Glomerular visceral epithelial cell (primary cell): Measurements from ENCODE around the gene TFB2M.
"Not testable (repeated sequence)": the region's sequence is repeated elsewhere in the genome, so short reads cannot be mapped to it uniquely, and the experiment has no call there.

Experiments used
- DNase-seq: peaks from one replicate; pipeline ENCODE4 v3.0.0-alpha.2; 2016; ENCODE audit errors: extremely low spot score

TFB2M gene

GRCh38 chr1:246582301-246583055, 16.4 kb upstream of the TFB2M start:
- no peak for DNase-seq

DNA sequence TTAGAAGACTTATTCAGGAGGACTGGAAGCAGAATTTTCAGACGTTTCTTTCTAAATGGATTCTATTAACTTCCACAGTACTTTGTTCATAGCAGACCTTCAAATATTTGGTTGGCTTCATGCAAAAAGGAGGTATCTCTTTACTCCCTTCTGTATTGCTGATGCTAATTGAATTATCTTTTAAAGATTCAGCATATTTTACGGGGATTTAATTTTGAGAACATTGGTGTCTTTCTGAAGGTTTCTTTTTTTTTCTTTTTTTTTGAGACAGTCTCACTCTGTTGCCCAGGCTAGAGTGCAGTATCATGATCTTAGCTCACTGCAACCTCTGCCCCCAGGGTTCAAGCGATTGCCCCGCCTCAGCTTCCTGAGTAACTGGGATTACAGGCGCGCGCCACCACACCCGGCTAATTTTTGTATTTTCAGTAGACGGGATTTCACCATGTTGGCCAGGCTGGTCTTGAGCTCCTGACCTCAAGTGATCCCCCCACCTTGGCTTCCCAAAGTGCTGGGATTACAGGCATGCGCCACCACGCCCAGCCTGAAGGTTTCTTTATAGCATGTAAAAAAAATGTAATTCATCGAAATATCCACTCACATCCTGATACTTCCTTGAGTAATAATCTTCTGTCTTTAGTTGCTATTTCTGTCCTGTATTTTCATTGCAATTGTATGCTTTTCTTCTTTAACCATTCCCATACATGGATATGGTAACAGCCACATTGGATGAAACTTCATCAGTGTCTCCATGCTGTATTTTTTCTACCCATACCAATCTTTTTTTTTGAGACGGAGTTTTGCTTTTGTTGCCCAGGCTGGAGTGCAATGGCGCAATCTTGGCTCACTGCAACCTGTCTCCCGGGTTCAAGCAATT, 14.7 kb upstream of the TFB2M start:
- DNase-seq, result no peak

- DNase-seq, result no peak
Observed at GRCh38 chr1:246579818-246580217, 13.8 kb upstream of the TFB2M start.

GRCh38 chr1:246577720-246578106, 11.7 kb upstream of the TFB2M start:
- no peak for DNase-seq

DNA sequence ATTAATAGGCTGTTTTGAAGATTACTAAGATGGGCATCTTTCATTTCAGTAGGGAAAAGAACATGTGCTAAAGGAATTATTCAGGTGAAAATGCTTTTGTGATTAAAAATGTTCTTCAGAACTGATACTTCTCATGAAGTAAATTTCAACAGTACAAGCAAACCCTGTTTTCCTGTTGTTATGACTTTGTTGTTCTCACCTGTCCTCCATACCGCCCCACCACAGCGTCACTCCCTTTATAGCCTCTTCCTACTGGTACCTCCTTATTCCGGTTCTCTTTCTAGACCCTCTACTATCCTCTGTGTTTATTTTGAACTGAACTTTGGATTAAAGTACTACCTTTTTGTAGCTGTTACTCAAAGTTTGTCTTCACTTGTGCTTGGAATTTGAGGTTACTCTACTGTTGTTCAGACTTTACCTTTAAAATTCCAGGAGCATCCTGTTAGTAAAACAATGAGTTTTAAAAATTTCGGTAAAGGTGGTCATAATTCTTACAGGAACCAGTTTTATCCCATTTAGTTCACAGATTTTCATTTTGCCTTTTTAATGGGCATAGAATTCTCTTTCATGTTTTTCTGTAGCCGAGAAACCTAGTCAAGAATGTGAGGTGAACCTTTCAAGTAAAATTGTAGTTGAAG, 11.1 kb upstream of the TFB2M start:
- no peak for DNase-seq

DNA sequence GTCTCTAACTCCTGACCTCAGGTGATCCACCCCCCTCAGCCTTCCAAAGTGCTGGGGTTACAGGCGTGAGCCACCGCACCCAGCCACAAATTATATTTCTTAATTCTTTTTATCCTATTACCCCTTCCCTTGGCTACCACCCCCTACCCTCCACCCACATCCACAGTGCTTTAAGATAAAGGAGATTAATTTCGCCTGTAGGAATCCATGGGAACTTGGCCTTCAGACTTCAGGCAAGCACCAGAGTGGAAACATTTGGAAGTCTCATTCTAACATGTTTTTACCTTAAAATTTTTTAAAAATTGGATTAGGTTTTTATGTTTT, 10.6 kb upstream of the TFB2M start:
- no peak for DNase-seq

- no peak for DNase-seq
Observed at GRCh38 chr1:246573491-246573890, 7.4 kb upstream of the TFB2M start.

DNA sequence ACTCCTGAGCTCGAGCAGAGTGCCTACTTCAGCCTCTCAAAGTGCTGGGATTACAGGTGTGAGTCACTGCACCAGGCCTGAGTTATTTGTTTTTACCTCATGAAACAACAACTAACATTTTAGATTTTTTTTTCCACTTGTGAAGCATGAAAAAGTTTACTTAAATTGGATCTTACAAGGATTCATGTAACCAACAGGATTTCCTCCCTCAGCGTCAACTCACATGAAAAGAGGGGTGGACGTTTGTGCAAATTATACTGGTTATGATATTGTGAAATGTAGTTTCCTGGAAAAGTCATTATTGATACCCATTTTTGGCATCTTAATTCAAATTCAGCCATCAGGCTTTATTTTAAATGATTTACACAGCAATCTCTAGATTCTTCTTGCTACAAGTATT, 6.7 kb upstream of the TFB2M start:
- DNase-seq, result no peak

GRCh38 chr1:246571953-246572352, 5.9 kb upstream of the TFB2M start:
- no peak for DNase-seq

- not testable (repeated sequence) for DNase-seq
Observed at GRCh38 chr1:246571309-246571708, 5.2 kb upstream of the TFB2M start.

DNA sequence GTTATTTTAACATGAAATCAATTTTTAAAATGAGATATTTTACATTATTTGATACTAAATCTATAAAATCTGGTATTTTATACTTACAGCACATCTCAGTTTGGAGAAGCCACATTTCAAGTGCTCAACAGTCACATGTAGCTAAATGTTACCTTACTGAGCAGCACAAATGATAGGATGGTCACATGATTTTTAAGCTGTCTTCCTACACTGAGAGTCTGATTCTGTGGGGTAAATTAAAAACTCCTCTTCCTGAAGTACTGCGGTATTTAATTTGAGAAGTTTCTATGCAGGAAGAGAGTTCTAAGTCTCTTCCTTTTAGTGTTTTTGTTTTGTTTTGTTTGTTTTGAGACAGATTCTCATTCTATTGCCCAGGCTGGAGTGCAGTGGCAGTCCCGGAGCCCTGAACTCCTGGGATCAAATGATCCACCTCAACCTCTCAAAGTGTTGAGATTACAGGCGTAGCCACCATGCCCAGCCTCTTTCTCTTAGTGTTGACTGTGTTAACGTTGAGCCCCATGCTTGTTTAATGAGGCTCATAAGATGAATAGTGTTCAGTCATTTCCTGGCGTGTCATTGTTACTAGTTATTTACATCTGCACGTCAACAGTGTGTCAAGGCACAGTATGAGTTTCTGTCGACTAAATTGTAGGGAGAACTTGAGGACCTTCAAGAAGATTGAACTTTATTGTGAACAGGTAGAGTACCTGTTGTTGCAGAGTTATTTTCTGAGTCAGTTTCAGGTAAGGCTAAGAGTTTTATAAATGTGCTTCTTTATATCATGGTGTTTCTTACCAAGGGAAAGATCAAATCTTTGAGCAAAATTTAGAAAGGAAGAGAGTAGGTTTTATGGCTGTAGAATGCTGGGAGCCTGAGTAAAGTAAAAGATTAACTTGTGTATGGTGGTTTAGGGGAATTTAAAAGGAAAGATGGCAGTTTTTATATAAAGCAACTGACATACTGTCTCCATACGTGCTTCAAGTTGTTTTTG, 3.5 kb upstream of the TFB2M start:
- DNase-seq, result peak; percentile 12

- no peak for DNase-seq
Observed at GRCh38 chr1:246567646-246568235, 1.7 kb upstream of the TFB2M start.

DNA sequence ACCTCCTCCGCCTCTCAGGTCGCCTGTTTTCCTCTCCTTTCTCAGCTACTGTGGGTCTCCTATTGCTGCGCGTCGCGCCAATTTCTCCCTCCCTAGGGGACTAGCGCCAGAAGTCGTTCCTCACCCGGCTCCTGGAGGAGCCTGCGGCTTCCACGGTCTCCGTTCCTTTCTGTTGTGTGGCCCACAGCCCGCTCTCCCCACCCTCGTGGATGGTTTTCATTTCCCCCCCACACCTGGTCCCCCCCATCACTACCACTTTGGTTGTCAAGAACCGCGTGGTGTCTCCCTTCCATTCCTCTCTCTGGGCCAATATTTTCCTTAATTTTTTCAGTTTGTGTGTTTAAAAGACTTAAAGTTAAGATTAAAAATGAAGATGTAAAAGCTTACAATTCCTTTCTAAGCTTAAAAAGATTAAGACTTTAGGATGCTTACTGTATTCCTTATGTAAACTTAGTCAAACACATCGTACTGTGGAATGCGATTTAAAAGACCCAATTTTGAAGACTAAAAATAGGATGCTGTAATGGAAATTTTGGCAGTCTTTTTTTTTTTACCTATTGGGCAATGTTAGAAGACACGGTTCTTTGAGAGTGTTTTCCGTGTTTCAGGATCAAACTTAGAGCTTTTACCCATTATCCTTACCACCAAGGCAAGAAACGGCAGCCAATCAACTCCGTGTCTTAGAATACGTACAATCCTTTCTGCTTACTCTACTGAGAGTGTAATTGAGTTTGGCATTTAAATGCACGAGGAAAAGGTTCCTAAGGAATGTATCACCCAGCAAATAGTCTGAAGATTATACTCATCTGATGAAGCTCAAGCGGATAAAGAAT, 968 bp upstream of the TFB2M start:
- peak; percentile 39 for DNase-seq

- no peak for DNase-seq
Observed at GRCh38 chr1:246565751-246566127, 322 bp downstream of the TFB2M start.

DNA sequence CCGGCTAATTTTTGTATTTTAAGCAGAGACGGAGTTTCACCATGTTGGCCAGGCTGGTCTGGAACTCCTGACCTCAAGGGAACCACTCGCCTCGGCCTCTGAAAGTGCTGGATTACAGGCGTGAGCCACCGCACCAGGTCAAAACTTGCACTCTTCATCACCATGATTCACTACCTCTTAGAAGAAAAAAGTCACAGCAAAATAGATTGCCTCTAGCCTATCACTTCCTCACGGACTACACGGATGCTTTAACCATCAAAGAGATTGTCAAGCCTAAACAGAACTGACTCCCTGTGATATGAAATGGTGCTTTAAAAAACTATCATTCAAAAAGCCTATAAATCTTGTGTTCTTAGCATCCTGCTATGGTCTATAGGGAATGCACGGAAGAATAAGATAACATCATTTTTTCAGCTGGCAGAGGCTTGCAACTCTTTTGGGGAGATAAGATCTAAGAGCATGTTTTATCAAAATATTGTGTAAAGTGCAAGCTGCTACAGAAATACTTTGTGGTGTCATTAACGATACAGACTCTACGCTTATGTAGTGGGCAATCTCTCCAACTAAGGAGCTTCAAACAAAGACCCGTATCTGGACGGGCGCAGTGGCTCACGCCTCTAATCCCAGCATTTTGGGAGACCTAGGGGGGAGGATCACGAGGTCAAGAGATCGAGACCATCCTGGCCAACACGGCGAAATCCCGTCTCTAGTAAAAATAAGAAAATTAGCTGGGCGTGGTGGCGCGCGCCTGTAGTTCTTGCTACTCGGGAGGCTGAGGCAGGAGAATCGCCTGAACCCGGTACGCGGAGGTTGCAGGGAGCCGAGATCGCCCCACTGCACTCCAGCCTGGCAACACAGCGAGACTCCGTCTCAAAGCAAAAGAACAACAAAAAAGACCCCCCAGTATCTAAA, 966 bp downstream of the TFB2M start:
- DNase-seq, result peak; percentile 6

DNA sequence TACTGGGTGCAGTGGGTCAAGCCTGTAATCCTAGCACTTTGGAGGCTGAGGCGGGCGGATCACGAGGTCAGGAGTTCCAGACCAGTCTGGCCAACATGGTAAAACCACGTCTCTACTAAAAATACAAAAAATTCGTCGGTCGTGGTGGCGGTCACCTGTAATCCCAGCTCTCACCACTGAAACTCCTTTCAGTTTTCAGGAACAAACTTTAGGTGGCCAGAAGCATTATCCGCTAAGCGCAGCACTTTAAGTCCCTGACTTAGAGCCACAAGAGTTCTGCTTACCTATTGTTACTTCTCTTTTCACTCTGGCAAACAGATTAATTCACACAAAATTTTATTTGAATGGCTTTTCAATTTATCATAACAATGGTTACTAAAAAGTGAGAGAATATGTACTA, 5.2 kb downstream of the TFB2M start:
- not testable (repeated sequence) for DNase-seq

DNA sequence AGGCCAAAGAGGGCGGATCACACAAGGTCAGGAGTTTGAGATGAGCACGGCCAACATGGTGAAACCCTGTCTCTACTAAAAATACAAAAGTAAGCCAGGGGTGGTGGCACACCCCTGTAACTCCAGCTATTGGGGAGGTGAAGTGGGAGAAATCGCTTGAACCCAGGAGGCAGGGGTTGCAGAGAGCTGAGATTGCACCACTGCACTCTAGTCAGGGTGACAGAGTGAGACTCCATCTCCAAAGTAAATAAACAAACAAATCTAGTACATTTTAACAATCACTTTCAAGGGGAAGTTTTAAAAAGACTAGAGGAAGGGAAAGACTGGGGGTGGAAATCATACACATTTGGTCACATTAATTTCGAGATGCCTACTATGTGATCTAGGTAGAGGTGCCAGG, 6.8 kb downstream of the TFB2M start:
- DNase-seq, result no peak

DNA sequence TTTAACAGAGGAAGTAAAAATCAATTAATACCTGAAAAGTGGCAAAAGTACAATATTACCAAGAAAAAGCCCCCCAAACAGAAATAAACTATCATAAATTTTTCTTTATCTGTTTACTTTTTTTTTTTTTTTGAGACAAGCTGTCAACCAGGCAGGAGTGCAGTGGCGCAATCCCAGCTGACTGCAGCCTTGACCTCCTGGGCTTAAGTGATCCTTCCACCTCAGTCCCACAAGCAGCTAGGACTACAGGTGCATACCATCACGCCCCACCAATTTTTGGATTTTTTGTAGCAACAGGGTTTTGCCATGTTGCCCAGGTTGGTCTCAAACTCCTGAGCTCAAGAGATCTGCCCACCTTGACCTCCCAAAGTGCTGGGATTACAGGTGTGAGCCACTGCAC, 8.0 kb downstream of the TFB2M start:
- DNase-seq, result no peak

GRCh38 chr1:246554201-246554600, 11.9 kb downstream of the TFB2M start:
- no peak for DNase-seq
